Left ventricle myocardium inferior (tissue), 1 donor: ENCODE measurements around the gene ZNF575. TPM values are rescaled to one million over a fixed set of nuclear protein-coding genes. Genes with fewer than 3 reads are reported as not detected.

ENCODE experiments used
- DNase-seq: peaks from one replicate; pipeline ENCODE4 v3.0.0-alpha.2; 2020
- H3K27ac ChIP-seq: fragments of 200-600 bp; replicated peaks from 2 replicates; pipeline ENCODE4 v1.8.0; 2021
- H3K27me3 ChIP-seq: fragments of 200-600 bp; 2 replicates; pipeline ENCODE4 v1.8.0; 2021; ENCODE audit warnings: low read depth
- H3K36me3 ChIP-seq: fragments of 200-600 bp; 2 replicates; pipeline ENCODE4 v1.8.0; 2021
- H3K4me1 ChIP-seq: fragments of 200-600 bp; 2 replicates; pipeline ENCODE4 v1.8.0; 2021
- H3K4me3 ChIP-seq: fragments of 200-600 bp; 2 replicates; pipeline ENCODE4 v1.8.0; 2021; ENCODE audit warnings: mild to moderate bottlenecking, moderate library complexity
- H3K9me3 ChIP-seq: fragments of 200-600 bp; replicated peaks from 2 replicates; pipeline ENCODE4 v1.8.0; 2021
- CTCF ChIP-seq: fragments of 200-600 bp; IDR thresholded peaks from 2 replicates; pipeline ENCODE4 v1.8.0; 2021; ENCODE audit warnings: antibody characterized with exemption, mild to moderate bottlenecking, borderline replicate concordance
- intact Hi-C: fragments of 100-400 bp; cut with micrococcal nuclease; formaldehyde crosslinking; loops from one replicate; pipeline ENCODE4 v1.11.0; 2022
- total RNA-seq: library from RNA; stranded (reverse); fragmentation: NEBNext Ultra II Directional; extraction: Animal tissue kit (Norgen Biotek cat#: 25700); gene quantifications from one replicate; pipeline ENCODE4 v1.2.1, GENCODE V29; 2021
- donor health status: DM: no; HTN: yes; CAD: no; lungs with severe emphysema.

ZNF575 gene
- total RNA-seq, 1 donor from 2014 or later: 1.1 TPM

- Histone ChIP-seq H3K4me3 (no peak overlapping the region), H3K27ac (no peak overlapping the region), H3K36me3 (peaks cover 68% of the 10 kb centered on the region), H3K27me3 (no peaks in the 10 kb centered on the region), H3K4me1 (no peaks in the 10 kb centered on the region), H3K9me3 (no peaks in the 10 kb centered on the region)
- intact Hi-C loops: no loop called here
- TF ChIP-seq CTCF: no peak
- DNase-seq: no peak
Observed at GRCh38 chr19:43553656-43554055, 20.7 kb downstream of the ZNF575 start.

- Histone ChIP-seq H3K27me3 (no peaks in the 10 kb centered on the region), H3K9me3 (no peaks in the 10 kb centered on the region), H3K36me3 (peaks cover 66% of the 10 kb centered on the region), H3K4me1 (no peaks in the 10 kb centered on the region), H3K27ac (no peak overlapping the region), H3K4me3 (no peak overlapping the region)
- intact Hi-C loops: no loop called here
- DNase-seq: no peak
- no peak for TF ChIP-seq CTCF
Observed at GRCh38 chr19:43554317-43554895, 21.4 kb downstream of the ZNF575 start.

- intact Hi-C loops: no loop called here
- H3K4me3 ChIP-seq: no peak overlapping the region
Observed at GRCh38 chr19:43555185-43555770, 22.3 kb downstream of the ZNF575 start.

GRCh38 chr19:43560687-43561086, 27.7 kb downstream of the ZNF575 start:
- peaks cover 32% of the 10 kb centered on the region for H3K36me3 ChIP-seq
- no peak for TF ChIP-seq CTCF
- H3K4me1 ChIP-seq: peaks cover 18% of the 10 kb centered on the region
- intact Hi-C loops: no loop called here
- H3K27me3 ChIP-seq: no peaks in the 10 kb centered on the region
- H3K27ac ChIP-seq: no peak overlapping the region
- no peaks in the 10 kb centered on the region for H3K9me3 ChIP-seq
- DNase-seq: no peak
- H3K4me3 ChIP-seq: no peak overlapping the region

More at GRCh38 chr19:43555185-43555770, 22.3 kb downstream of the ZNF575 start:
- Histone ChIP-seq H3K27ac (no peak overlapping the region), H3K27me3 (no peaks in the 10 kb centered on the region), H3K36me3 (peaks cover 63% of the 10 kb centered on the region), H3K4me1 (no peaks in the 10 kb centered on the region), H3K9me3 (no peaks in the 10 kb centered on the region)
- TF ChIP-seq CTCF: peak; percentile 71
- DNase-seq: peak; percentile 45

- DNase-seq: no peak
- no peak for TF ChIP-seq CTCF
- Histone ChIP-seq H3K4me3 (no peak overlapping the region), H3K36me3 (peaks cover 26% of the 10 kb centered on the region), H3K27ac (no peak overlapping the region), H3K9me3 (no peaks in the 10 kb centered on the region), H3K4me1 (peaks cover 18% of the 10 kb centered on the region), H3K27me3 (no peaks in the 10 kb centered on the region)
- intact Hi-C loops: no loop called here
Observed at GRCh38 chr19:43561139-43561970, 28.4 kb downstream of the ZNF575 start.
